GM12873 (cell line): ENCODE data around the gene ANKMY2.

Experiments used
- CTCF ChIP-seq: IDR thresholded peaks from 2 replicates; pipeline ENCODE4 v1.5.1; 2012; ENCODE audit warnings: low read depth, mild to moderate bottlenecking, moderate library complexity, low read length, control low read depth; ENCODE audit not compliant: insufficient read depth; ENCODE audit errors: missing control alignments

The ANKMY2 gene

DNA sequence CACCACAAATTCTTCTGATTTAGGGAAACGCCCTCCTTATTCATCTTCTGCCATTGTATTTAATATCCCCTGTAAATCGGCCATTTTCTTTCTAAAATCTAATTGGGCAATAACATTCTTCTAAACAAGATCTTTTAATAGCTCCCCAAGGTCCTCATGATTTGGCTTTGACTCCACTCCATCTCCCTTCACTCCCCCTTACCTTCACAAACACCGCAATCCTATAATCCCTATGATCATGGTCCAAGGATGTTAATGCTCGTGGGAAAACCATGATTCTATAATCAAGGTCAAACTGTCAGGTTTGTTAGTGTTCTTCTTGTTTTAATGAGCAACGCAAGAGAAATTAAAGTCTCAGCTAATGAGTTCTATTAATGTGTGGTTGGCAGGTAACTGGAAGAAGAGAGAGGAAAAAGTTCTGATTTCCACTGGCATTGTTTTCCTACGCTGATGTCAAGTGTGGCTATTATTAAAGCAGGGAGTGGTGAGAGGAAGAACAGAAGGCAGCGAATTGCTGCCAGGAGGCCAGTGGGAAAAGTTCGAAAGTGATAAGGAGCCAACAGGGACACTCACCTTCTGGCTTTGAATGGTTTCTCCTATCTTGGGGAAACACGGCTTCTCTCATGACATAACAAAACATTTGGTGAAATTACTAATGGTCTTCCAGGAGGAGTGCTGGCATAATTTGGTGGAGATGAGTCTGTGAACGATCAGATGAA, 90.9 kb downstream of the ANKMY2 start:
- TF ChIP-seq CTCF, result no peak

DNA sequence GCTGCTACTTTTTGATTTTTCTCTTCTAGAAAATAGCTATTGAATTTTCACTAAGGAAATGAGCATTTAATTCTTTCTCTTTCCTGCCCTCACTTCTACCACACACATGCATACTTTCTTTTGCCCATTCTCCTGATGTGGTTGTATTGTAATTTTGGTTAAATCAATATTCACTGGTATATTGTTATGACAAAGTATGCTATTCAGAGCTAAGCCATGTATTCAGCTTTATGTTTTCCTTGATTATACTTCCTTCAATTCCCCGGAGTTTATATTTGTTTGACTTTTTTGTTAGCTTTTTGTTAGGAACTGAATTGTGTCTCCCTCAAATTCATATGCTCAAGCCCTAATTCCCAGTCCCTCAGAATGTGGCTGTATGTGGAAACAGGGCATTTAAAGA, 94.9 kb downstream of the ANKMY2 start:
- no peak for TF ChIP-seq CTCF
